ENCODE measurements around the gene COQ10B.

DNA sequence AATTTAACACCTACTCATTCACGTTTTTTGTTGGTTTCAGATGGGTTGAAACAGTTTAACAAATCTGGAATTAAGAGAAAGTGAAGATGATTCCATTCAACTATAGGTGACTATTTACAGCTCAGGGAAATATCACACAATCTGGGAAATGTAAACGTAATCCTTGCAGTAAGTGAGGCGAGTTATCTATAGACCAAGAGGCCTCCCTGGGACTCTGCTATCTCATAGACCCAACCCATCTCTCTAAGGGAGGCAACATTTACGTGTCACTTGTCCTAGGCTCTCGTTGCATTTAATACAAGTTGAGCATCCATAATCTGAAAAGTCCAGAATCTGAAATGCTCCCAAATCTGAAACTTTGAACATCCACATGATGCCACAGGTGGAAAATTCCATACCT is 60.6 kb downstream of the COQ10B start:
- TF ChIP-seq, protein P1, sequence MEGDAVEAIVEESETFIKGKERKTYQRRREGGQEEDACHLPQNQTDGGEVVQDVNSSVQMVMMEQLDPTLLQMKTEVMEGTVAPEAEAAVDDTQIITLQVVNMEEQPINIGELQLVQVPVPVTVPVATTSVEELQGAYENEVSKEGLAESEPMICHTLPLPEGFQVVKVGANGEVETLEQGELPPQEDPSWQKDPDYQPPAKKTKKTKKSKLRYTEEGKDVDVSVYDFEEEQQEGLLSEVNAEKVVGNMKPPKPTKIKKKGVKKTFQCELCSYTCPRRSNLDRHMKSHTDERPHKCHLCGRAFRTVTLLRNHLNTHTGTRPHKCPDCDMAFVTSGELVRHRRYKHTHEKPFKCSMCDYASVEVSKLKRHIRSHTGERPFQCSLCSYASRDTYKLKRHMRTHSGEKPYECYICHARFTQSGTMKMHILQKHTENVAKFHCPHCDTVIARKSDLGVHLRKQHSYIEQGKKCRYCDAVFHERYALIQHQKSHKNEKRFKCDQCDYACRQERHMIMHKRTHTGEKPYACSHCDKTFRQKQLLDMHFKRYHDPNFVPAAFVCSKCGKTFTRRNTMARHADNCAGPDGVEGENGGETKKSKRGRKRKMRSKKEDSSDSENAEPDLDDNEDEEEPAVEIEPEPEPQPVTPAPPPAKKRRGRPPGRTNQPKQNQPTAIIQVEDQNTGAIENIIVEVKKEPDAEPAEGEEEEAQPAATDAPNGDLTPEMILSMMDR (IDR thresholded peaks at IDR 0.05 in 4 of 5, conservative IDR thresholded peaks at IDR 0.05 in 1 of 5) = no peak
- no peak for TF ChIP-seq POLR2A (IDR thresholded peaks at IDR 0.05)
